Activated T-cell treated with anti-CD3 and anti-CD28 coated beads for 48 hours (primary cell): Measurements from ENCODE around the gene CCND1.

ENCODE experiments used
- DNase-seq: peaks from one replicate; pipeline ENCODE4 v3.0.0-alpha.2; 2020; ENCODE audit warnings: low read depth

CCND1 gene

DNA sequence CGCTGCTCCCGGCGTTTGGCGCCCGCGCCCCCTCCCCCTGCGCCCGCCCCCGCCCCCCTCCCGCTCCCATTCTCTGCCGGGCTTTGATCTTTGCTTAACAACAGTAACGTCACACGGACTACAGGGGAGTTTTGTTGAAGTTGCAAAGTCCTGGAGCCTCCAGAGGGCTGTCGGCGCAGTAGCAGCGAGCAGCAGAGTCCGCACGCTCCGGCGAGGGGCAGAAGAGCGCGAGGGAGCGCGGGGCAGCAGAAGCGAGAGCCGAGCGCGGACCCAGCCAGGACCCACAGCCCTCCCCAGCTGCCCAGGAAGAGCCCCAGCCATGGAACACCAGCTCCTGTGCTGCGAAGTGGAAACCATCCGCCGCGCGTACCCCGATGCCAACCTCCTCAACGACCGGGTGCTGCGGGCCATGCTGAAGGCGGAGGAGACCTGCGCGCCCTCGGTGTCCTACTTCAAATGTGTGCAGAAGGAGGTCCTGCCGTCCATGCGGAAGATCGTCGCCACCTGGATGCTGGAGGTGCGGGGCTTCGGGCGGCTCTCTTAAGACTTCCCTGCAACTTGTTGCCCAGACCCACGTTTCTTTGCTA lies at the start of gene CCND1:
TSS of gene CCND1 (plus strand) at position 162 of the 587 bp plus-strand sequence. CDS start at position 320, 158 bp downstream.
- no peak for DNase-seq

DNA sequence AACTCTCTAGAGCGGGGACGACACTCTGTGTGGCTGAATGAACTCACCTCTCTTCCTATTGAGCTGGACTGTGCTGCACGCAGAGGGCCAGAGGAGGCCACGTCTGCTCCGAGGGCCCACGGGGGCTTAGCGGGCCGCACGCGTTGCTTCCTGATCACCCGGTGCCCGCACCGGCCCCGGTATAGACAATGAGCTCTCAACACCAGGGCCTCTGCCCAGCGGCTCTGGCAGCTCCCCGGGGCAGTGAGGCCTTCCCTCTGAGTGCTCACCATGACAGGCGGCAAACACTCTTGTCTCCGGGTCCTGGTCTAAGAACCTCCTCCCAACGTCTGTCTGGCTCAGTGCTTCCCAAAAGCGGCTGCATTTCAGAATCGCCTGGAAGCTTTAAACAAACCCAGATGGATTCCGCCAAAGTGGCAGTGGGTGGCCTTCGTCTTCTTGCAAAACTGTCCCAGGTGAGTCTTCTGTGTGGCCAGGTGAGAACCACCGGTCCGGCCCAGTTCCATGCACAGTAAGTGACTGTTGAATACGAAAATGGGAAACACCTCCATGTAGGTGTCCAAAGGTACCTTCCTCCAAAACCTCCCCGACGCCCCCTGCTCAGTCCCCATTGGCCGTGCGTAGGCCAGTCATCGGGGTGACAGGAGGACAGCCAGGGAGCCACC lies 47.8 kb upstream of the CCND1 start:
- DNase-seq = no peak

DNA sequence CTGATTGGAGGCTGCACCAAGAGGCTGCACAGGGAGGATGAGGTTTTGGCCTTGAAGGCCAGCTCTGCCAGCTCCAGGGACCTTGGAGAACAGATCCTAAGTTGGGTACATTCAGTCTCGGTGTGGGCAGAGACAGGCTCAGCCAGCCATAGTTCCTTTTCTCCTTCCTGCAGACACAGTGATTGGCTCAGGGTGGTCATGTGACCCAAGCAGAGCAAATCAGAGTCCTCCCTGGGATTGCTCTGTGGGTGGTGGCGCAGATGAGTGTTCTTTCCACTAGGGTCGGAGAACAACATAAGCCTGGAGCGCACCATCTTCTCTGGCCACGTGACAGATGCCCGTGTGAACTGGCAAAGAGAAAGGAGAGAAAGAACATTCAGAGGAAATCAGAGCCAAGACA lies 47.1 kb upstream of the CCND1 start:
- DNase-seq = peak; percentile 4

DNA sequence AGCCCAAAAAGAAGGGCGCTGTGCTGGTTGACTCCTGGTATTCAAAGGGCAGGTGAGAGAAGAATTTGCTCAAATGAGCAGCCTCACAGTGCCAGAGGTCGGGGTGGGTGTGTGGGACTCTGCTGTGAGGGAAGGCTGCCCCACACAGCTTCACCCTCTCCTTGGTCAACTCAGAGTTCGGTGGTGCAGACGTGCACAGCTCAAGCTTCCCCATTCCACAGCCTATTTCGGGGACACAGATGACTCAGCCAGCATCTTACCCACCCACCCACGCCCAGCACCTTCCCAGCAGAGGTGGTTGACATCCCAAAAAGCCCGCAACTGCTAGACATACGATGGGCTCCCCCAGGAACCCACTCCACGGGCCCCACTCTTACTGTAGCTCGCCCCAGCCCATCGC lies 46.5 kb upstream of the CCND1 start:
- no peak for DNase-seq

- DNase-seq = no peak
Observed at GRCh38 chr11:69595805-69596665, 44.9 kb upstream of the CCND1 start.

DNA sequence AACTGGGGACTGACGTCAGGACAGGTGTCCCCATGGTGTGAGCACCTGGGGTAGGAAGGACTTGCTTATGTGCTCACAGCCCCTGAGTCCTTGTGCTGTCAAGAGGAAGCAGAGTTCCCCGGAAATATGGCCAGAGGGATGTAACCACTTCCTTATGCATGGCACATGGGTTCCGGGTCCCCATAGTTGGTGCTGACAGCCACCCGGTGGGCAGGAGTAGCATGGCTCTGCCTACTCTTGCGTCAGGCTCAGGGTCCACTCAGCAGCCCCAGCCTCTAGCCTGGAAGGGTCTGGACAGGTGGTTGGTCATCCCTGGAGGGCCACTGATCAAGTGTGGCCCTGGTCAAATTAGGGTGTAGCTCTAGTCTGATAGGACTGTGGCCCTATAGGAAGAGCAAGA lies 42.8 kb upstream of the CCND1 start:
- no peak for DNase-seq

- no peak for DNase-seq
Observed at GRCh38 chr11:69599502-69599901, 41.5 kb upstream of the CCND1 start.

DNA sequence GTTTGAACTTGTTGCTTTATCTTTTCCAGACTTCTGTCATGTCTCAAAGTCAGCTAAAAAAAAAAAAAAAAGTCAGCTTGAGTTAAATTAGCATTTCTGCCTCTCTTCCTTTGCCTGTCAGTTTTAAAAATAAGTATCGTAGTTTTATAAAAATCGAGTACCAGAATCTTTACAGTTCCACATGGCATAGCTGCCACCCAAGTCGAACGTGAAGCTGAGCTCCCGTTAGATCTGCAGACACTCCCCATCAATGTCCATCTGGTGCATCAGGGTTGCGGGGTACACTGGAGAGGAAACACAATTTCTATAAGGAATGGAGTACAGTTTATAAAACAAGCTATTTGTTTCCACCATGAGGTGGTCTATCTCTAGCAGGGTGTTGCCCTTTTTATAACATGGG lies 41.0 kb upstream of the CCND1 start:
- no peak for DNase-seq

- no peak for DNase-seq
Observed at GRCh38 chr11:69601011-69601975, 39.7 kb upstream of the CCND1 start.

DNA sequence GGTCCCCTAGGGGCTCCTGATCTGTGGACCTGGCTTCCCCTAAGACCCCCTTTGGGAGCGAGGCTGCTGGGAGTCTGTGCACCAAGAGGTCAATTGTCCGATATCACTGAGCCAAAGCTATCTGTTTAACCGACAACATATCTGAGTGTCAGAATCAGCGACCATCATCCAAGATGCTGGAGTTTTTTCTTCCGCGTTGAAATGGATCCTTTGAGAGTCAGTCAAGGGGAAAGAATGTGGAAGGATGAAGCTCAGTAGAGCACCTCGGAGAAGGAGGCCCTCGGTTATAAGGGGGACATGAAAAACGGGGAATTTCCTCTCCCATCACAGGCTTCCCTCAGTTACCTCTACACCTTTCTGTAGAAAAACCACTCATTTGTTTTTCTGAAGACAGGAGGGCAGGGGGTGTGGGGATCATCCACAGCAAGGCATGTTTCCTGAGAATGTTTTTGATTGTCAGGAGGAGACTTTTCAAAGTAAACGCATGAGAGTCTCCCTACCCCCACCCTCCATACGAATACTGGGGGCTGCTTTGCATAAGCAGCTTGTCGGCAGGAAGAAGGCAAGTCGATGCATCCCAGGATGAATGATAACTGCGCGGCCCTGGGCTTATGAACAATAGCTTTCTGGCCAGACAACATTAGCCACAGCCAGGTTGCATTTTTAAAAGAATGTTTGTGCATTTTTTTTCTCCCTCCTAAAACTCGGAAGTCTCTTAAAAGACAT lies 37.7 kb upstream of the CCND1 start:
- DNase-seq = no peak

- DNase-seq = no peak
Observed at GRCh38 chr11:69604055-69604454, 36.9 kb upstream of the CCND1 start.

DNA sequence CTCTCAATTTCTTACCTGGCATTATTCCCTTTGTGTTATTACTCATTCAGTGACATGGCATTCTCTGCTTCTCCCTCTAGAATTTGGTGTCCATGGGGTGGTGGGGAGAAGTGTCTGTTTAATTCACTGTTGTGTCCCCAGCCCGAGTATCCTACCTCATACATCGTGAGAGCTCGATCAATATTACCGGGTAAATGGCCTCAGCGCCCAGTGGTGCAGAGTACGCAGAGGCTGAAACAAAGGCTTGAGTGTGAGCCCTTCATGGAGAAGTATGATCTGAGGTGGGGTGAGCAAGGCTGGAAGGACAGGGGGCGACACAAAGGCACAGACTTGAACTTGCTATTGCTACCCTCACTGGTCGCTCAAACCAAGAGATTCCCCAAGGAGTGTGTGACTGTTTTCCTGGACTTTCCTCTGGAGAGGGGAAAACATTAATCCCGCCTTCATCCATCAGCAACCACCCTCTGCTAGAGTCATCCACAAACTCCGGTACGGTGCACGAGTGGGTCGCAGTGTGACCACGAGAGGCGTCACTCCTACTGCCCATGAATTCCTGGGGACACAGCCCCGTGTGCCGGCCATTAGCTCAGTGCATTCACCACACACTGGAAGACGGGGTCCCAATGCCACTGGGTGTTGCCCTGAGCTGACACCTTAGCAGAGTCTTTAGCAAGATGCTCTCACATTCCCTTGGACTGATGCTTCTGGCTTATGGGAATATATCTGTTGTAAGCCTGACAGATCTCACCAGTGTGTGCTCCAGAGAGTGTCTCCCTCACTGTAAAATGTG lies 35.0 kb upstream of the CCND1 start:
- DNase-seq = no peak

- DNase-seq = no peak
Observed at GRCh38 chr11:69609351-69609750, 31.6 kb upstream of the CCND1 start.

GRCh38 chr11:69611548-69612526 lies 29.1 kb upstream of the CCND1 start:
- DNase-seq = no peak

DNA sequence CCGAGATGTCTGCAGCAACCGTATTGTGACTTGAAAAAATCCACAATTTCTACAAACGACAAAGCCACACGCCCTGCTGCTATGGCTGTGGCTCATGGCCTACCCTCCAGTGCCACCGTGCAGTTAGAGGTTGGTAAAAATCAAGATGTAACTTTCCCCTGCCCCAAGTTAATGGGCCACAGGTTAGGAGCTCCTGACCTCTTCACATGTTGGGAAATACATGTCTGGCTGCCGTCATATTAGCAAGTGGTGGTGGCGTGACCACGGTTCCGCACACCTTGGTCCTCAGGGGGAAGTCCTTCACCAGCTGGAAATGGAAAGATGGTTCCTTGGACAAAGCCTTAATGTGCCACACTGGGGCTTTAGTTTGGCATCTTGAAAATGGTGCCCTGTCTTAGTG lies 27.4 kb upstream of the CCND1 start:
- DNase-seq = no peak

- DNase-seq = no peak
Observed at GRCh38 chr11:69614085-69614484, 26.9 kb upstream of the CCND1 start.

DNA sequence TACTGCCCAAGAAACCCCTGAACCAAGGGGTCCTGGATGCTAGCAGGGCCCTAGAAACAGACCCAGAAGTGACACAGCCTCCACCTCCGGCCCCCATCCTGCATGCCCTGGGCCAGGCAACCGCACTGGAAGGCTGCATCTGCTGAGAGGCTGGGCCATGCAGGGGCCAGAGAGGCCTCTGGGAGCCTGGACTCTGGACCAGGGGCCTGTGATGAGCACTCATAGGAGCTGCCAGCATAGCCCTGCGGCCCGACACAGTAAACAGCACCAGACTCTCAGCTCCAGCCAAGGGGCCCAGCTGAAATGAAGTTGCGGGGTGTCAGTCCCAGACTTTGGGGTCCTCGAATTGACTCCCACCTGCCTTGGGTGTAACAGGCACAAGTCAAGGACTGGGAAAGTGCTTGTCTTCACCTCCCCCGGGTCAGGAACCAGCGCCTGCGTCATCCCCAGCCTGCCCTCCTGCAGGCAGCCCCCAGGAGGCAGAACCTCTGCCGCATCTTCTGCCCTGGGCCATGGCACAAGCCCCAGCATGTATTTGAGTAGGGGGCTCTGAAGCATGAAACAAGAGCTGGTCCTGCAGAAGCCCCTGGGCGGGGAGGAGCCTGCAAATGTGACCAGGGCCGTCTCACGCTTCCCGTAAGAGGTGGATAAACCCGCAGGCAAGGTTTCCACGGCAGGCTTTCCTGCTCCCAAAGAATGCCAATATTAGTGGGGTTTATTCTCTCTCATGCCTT lies 25.2 kb upstream of the CCND1 start:
- no peak for DNase-seq

DNA sequence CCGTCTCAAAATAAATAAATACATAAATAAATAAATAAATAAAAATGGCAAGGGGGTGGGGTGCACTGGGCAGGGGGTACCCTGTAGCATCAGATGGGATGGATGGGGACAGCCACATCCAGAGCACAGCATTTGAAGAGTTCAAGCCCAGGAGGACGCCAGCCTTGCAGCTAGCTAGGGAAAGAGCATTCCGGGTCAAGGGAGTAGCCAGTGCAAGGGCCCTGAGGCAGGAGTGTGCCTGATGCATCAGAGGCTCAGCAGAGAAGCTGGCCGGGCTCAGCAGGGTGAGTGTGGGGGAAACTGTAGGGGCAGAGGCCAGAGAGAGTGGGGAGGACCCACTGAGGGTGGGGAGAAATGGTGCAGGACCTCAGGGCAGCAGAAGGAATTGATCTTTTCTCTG lies 23.7 kb upstream of the CCND1 start:
- no peak for DNase-seq

DNA sequence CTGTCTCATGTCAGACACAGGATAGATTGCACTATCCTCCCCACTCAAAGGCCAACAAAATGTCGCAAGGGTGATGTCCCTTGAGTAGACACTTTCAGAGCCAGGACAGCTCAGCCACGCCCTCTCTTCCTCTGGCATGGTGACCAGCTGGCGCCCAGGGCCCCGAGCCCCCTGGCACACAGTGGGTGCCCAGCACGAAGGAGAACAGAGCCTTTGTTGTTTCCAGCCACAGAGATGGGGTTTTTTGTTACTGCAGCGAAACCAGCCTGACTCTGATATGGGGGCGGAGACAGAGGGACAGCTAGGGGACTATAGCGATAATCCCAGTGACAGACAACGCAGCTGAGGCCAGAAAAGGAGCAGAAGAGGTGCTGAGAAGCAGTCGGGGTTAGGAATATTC lies 23.3 kb upstream of the CCND1 start:
- DNase-seq = no peak
